Tongue (tissue), 2 donors: ENCODE data around the gene ITGAL. TPM values are rescaled to one million over a fixed set of nuclear protein-coding genes. Genes with fewer than 3 reads are reported as not detected.
A peak's percentile ranks its signal among the peaks of the same experiment; 100 is the strongest.
"Not testable (repeated sequence)": the region's sequence is repeated elsewhere in the genome, so short reads cannot be mapped to it uniquely, and the experiment has no call there.

ENCODE experiments used
- DNase-seq: peaks from one replicate; pipeline ENCODE4 v3.0.0-alpha.2; 2015
- total RNA-seq: library from RNA; depleted of rRNA; stranded (reverse); fragments of >200 nt; gene quantifications from one replicate; pipeline ENCODE4 v1.2.3, GENCODE V29; 2014

Gene ITGAL
- total RNA-seq, 1 donor from 2014 or later: 3.7 TPM

GRCh38 chr16:30491744-30492308, 19.3 kb downstream of the ITGAL start:
- peak; percentile 17 for DNase-seq

- DNase-seq: no peak
Measured at GRCh38 chr16:30493941-30494488, 21.5 kb downstream of the ITGAL start.

DNA sequence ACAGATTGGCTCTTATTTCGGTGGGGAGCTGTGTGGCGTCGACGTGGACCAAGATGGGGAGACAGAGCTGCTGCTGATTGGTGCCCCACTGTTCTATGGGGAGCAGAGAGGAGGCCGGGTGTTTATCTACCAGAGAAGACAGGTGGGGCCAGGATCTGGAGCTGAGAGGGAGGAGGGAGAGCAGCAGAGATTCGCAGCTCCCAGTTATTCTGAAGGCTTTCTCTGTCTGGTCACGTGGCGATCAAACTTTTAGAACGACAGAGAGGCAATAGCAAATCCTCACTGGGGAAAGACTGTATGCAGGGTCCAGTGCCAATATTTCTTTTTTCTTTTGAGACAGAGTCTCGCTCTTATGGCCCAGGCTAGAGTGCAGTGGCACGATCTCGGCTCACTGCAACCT, 22.2 kb downstream of the ITGAL start:
- no peak for DNase-seq

DNA sequence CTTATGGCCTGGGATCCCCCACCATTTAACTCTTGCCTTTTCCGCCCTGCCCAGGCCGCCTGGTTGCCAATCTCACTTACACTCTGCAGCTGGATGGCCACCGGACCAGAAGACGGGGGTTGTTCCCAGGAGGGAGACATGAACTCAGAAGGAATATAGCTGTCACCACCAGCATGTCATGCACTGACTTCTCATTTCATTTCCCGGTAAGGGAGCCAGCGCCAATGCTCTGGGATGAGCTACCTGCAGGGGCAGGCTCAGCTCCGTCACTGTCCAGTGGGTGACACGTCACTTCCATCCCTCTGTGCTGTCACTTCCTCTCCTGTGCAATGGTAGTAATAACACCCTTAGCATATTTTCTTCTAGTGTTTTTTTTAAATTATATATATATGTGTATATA, 26.7 kb downstream of the ITGAL start:
- DNase-seq: no peak

GRCh38 chr16:30503403-30504296, 31.1 kb downstream of the ITGAL start:
- no peak for DNase-seq

DNA sequence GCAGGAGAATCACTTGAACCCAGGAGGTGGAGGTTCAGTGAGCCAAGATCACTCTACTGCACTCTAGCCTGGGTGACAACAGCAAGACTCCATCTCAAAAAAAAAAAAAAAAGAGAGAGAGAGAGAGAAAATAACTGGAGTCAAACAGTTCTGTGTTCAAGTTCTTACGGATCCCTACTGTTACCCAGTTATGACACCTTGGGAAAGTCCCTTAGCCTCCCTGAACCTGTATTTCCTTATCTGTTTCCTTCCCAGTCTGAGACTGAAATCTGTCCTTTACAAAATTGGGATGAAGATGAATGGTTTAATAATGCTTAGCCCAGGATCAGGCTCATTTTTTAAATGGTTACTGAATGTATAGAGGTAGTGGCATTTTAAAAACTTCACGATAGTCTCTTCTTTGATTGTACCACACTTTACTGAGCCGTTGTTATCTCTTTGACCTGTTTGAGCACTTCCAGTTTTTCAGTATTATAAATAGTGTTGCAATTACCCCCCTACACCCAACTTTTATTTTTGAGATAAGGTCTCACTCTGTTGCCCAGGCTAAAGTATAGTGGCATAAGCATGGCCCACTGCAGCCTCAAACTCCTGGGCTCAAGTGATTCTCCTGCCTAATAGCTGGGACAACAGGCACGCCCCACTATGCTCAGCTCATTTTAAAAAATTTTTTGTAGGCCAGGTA, 36.7 kb downstream of the ITGAL start:
- DNase-seq: no peak

GRCh38 chr16:30510376-30510938, 37.9 kb downstream of the ITGAL start:
- no peak for DNase-seq

GRCh38 chr16:30511509-30511908, 39.0 kb downstream of the ITGAL start:
- DNase-seq: no peak

- no peak for DNase-seq
Measured at GRCh38 chr16:30515275-30515674, 42.7 kb downstream of the ITGAL start.

DNA sequence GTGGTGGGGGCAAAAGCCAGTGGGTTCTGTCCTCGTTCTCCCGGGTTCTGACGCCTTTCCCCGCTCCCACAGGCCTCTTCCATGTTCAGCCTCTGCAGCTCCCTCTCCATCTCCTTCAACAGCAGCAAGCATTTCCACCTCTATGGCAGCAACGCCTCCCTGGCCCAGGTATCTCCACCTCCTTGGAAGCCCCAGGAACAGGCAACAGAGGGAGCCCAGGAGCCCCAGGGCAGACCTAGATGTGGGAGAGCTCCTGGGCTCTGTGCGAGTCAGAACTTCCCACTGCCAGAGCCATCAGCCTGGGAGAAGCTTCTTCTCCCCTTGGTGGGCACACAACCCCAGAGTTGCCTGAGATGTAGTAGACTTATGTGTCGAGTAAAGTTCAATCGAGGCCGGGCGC, 46.0 kb downstream of the ITGAL start:
- no peak for DNase-seq

GRCh38 chr16:30519120-30520049, 46.8 kb downstream of the ITGAL start:
- no peak for DNase-seq

DNA sequence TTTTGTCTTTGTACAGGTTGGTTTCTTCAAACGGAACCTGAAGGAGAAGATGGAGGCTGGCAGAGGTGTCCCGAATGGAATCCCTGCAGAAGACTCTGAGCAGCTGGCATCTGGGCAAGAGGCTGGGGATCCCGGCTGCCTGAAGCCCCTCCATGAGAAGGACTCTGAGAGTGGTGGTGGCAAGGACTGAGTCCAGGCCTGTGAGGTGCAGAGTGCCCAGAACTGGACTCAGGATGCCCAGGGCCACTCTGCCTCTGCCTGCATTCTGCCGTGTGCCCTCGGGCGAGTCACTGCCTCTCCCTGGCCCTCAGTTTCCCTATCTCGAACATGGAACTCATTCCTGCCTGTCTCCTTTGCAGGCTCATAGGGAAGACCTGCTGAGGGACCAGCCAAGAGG, 48.9 kb downstream of the ITGAL start:
- no peak for DNase-seq

GRCh38 chr16:30521873-30522641, 49.5 kb downstream of the ITGAL start:
- DNase-seq: no peak

DNA sequence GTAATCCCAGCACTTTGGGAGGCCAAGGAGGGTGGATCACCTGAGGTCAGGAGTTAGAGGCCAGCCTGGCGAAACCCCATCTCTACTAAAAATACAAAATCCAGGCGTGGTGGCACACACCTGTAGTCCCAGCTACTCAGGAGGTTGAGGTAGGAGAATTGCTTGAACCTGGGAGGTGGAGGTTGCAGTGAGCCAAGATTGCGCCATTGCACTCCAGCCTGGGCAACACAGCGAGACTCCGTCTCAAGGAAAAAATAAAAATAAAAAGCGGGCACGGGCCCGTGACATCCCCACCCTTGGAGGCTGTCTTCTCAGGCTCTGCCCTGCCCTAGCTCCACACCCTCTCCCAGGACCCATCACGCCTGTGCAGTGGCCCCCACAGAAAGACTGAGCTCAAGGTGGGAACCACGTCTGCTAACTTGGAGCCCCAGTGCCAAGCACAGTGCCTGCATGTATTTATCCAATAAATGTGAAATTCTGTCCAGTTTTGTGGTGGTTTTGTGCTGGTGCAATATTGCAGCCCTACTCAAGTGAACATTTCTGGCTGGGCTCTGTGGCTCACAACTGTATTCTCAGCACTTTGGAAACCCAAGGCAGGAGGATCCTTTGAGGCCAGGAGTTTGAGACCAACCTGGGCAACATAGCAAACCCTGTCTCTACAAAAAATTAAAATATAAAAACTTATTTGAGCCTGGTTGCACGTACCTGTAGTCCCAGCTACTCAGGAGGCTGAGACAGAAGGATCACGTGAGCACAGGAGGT, 50.3 kb downstream of the ITGAL start:
- DNase-seq: not testable (repeated sequence)

DNA sequence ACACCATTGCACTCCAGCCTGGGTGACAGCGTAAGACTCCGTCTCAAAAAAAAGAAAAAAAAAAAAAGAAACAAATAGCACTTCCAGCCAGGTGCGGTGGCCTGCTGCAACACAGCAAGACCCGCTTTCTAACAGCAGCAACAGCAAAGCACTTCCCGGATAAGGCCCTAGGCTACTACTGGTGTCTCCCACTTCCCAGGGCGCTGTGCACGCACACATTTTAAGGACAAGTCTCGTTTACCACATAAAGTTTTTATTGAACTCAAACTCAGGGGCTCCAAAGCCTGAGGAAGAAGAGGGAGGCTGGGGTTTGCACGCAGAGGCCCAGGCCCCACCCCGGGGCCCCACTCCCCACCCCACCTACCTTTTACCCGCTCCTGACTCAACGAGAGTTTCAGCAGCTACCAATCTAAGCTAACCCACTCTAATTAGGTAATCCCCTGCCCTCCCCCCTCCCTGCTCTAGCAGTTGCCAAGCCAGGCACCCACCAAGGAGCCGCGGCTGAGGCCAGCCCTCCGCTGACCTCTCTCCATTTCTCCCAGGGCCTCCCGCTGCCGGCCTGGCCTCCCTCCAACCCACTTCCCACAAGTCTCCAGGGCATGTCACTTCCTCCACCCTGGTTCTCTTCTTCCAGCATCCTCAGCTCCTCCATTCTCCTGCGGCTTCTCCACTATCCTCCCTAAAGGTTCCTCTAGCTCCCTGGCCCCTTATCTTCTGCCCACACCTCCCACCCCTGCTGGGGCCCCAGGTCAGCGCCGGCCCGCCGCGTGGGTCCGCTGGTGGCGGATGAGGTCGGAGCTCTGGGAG, 51.4 kb downstream of the ITGAL start:
- no peak for DNase-seq

DNA sequence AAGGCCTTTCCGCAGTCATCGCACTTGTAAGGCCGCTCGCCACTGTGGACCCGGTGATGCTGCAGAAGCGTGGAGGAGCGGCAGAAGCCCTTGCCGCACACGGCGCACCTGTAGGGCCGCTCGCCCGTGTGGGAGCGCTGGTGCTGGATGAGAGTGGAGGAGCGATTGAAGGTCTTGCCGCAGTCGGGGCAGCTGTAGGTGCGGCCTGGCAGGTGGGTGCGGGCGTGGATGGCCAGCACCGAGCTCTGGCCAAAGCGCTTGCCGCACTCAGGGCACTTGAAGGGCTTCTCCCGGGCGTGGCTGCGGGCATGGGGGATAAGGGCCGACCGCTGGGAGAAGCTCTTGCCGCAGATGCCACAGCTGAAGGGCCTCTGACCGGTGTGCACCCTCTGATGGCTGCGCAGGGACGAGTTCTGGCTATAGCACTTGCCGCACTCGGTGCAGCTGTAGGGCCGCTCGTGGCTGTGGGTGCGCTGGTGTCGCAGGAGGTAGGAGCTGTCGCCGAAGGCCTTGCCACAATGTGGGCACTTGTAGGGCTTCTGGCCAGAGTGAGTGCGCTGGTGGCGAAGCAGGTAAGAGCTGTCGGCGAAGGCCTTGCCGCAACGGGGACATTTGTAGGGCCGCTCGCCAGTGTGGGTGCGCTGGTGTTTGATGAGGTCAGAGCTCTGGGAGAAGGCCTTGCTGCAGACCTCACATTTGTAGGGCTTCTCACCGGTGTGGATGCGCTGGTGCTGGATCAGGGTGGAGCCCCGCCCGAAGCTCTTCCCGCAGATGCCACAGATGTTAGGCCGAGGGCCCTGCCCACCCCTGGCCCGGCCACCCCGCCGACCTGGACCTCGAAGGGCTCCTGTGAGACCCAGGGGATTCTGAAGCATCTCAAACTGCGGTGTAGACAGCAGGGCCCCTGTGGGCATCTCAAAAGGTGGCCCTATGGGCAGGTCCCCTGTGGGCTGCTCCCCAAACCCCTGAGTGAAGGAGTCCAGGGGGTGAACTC, 52.3 kb downstream of the ITGAL start:
- DNase-seq: no peak

- DNase-seq: no peak
Measured at GRCh38 chr16:30525844-30526136, 53.2 kb downstream of the ITGAL start.
